ENCODE data around the gene SCN2B. TPM values are rescaled to one million over a fixed set of nuclear protein-coding genes. Genes with fewer than 3 reads are reported as not detected.

The SCN2B gene
- total and polyA plus RNA-seq, 2 of the 4 experiments (the other 2 are of a cell fraction) = under 0.01 to 0.05 TPM

DNA sequence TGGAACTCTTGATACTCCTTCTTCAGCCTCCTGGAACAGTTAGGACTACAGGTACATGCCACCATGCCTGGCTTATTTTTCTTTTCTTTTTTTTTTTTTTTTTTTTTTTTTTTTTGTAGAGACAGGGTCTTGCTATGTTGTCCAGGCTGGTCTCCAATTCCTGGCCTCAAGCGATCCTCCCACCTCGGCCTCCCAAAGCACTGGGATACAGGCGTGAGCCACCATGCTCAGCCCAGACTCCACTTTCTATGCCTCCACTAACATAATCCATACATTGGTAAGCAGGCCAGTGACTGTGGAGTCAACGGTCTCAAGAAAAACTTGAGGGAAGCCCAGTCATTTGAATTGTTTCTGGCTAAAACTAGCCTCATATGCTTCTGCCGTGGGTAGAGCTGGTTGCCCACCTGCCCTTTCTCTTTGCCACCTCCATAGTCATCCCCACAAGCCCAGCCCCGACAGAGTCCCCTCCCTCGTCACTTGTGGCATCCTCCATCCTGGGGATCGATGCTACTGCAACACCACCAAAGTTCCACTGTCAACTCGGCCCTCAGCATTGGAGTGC, 2.4 kb downstream of the SCN2B start:
- Histone ChIP-seq H3K27me3 (ENCODE audit: control insufficient read depth, insufficient read depth, low read length) (peaks cover 23% of the 10 kb centered on the region), H3K56ac (ENCODE audit: extremely low read depth, insufficient read depth, low read length) (no peak overlapping the region), H3K14ac (replicated peaks; ENCODE audit: low read depth, low read length) (no peak overlapping the region), H3K4me3 (ENCODE audit: insufficient read depth, low read depth, low read length) (no peak overlapping the region), H2BK5ac (ENCODE audit: low read depth, low read length, poor library complexity, severe bottlenecking) (no peak overlapping the region), H3K79me1 (ENCODE audit: low read depth in 1 of 2, low read length in 2 of 2) (no peaks in the 10 kb centered on the region), H3K9ac (ENCODE audit: low read depth, low read length) (no peak overlapping the region), H4K91ac (ENCODE audit: insufficient read depth, low read depth, low read length) (no peak overlapping the region; the same call in 1 of the 2 replicates), H2AK5ac (ENCODE audit: low read depth, low read length) (no peak overlapping the region), H2AK9ac (replicated peaks; ENCODE audit: low read depth, low read length, poor library complexity) (no peak overlapping the region), H3K9me3 (ENCODE audit: control insufficient read depth, insufficient read depth, low read length) (no peaks in the 10 kb centered on the region), H4K8ac (ENCODE audit: low read depth in 2 of 2, low read length in 2 of 2) (no peak overlapping the region), H3K4ac (ENCODE audit: low read depth, low read length) (no peak overlapping the region), H3K9me1 (ENCODE audit: insufficient read depth, low read length) (no peaks in the 10 kb centered on the region), H2AFZ (replicated peaks; ENCODE audit: low read length, poor library complexity) (no peak overlapping the region), H3K36me3 (ENCODE audit: control insufficient read depth, insufficient read depth, low read length) (no peaks in the 10 kb centered on the region), H2BK15ac (ENCODE audit: low read depth, low read length) (no peak overlapping the region), H3K4me2 (ENCODE audit: low read depth, low read length) (no peak overlapping the region), H4K5ac (ENCODE audit: low read depth, low read length) (no peak overlapping the region), H3K18ac (ENCODE audit: low read depth, low read length) (no peak overlapping the region), H3K23ac (ENCODE audit: low read depth, low read length) (no peak overlapping the region), H2BK20ac (ENCODE audit: low read depth, low read length) (no peak overlapping the region), H4K20me1 (ENCODE audit: insufficient read depth, low read length) (no peaks in the 10 kb centered on the region), H3K27ac (ENCODE audit: insufficient read depth, low read length) (no peak overlapping the region), H3K4me1 (ENCODE audit: control insufficient read depth, insufficient read depth, low read length) (peaks cover 5% of the 10 kb centered on the region; the same call in 1 of the 2 replicates), H2BK120ac (ENCODE audit: low read depth, low read length) (no peak overlapping the region)
- ChIA-PET POLR2A (ENCODE audit: unreplicated experiment) (no interaction called here), CTCF (no interaction called here)
- WGBS, 2 experiments (ENCODE audit: extremely low coverage in 2 of 2, insufficient read length in 1 of 2) = 79% methylated on average over 8 of the region's 9 CpGs; no CpG with 5 or more reads in 1 of the 2 experiments
- TF ChIP-seq BHLHE40 (IDR thresholded peaks at IDR 0.05; ENCODE audit: low read depth, low read length) (no peak), RFX5 (IDR thresholded peaks at IDR 0.05; ENCODE audit: low read depth, low read length) (no peak), NFE2L2 (IDR thresholded peaks at IDR 0.05; ENCODE audit: low read depth, low read length) (no peak), CEBPB (IDR thresholded peaks at IDR 0.05; ENCODE audit: low read depth, low read length) (no peak), POLR2A (IDR thresholded peaks at IDR 0.05; ENCODE audit: low read depth, low read length) (no peak), CHD1 (IDR thresholded peaks at IDR 0.05; ENCODE audit: low read depth, low read length) (no peak), MXI1 (IDR thresholded peaks at IDR 0.05; ENCODE audit: borderline replicate concordance, low read depth, low read length) (no peak), SMC3 (IDR thresholded peaks at IDR 0.05; ENCODE audit: low read depth, low read length) (no peak), FOS (IDR thresholded peaks at IDR 0.05; ENCODE audit: low read depth, low read length) (no peak), MAZ (IDR thresholded peaks at IDR 0.05; ENCODE audit: borderline replicate concordance, low read depth, low read length) (no peak), MAFK (IDR thresholded peaks at IDR 0.05; ENCODE audit: low read depth, low read length) (no peak), RCOR1 (IDR thresholded peaks at IDR 0.05; ENCODE audit: insufficient replicate concordance, low read length) (no peak), RAD21 (IDR thresholded peaks at IDR 0.05; ENCODE audit: low read length) (no peak)
- TF ChIP-seq, protein P1, sequence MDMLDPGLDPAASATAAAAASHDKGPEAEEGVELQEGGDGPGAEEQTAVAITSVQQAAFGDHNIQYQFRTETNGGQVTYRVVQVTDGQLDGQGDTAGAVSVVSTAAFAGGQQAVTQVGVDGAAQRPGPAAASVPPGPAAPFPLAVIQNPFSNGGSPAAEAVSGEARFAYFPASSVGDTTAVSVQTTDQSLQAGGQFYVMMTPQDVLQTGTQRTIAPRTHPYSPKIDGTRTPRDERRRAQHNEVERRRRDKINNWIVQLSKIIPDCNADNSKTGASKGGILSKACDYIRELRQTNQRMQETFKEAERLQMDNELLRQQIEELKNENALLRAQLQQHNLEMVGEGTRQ (IDR thresholded peaks at IDR 0.05; ENCODE audit: low read depth, low read length) = no peak
- TF ChIP-seq, protein P2, sequence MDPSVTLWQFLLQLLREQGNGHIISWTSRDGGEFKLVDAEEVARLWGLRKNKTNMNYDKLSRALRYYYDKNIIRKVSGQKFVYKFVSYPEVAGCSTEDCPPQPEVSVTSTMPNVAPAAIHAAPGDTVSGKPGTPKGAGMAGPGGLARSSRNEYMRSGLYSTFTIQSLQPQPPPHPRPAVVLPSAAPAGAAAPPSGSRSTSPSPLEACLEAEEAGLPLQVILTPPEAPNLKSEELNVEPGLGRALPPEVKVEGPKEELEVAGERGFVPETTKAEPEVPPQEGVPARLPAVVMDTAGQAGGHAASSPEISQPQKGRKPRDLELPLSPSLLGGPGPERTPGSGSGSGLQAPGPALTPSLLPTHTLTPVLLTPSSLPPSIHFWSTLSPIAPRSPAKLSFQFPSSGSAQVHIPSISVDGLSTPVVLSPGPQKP (IDR thresholded peaks at IDR 0.05; ENCODE audit: borderline replicate concordance, low read depth, low read length) = no peak
- TF ChIP-seq, protein P3, sequence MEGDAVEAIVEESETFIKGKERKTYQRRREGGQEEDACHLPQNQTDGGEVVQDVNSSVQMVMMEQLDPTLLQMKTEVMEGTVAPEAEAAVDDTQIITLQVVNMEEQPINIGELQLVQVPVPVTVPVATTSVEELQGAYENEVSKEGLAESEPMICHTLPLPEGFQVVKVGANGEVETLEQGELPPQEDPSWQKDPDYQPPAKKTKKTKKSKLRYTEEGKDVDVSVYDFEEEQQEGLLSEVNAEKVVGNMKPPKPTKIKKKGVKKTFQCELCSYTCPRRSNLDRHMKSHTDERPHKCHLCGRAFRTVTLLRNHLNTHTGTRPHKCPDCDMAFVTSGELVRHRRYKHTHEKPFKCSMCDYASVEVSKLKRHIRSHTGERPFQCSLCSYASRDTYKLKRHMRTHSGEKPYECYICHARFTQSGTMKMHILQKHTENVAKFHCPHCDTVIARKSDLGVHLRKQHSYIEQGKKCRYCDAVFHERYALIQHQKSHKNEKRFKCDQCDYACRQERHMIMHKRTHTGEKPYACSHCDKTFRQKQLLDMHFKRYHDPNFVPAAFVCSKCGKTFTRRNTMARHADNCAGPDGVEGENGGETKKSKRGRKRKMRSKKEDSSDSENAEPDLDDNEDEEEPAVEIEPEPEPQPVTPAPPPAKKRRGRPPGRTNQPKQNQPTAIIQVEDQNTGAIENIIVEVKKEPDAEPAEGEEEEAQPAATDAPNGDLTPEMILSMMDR (conservative IDR thresholded peaks at IDR 0.05; ENCODE audit: low read depth, low read length) = no peak
- intact Hi-C loops (cut with micrococcal nuclease) = no loop called here
- in situ Hi-C loops (cut with MboI; ENCODE audit: low sequenced_read_pairs) = no loop called here
- no TSS peak for BruUV-seq (replicated peaks)
- DNase-seq (no peak), ATAC-seq (ENCODE audit: low read depth) (no peak)
- dilution Hi-C loops (cut with HindIII; ENCODE audit: low sequenced_read_pairs, unreplicated experiment) = no loop called here

Measured in IMR-90 (cell line).